ENCODE measurements around the gene ADAMTS12. TPM values are rescaled to one million over a fixed set of nuclear protein-coding genes. Genes with fewer than 3 reads are reported as not detected.

The ADAMTS12 gene
- polyA plus RNA-seq, 1 donor (not counting 4 experiments of a cell fraction or from before 2014, with no cell fraction given): 0.49 TPM

DNA sequence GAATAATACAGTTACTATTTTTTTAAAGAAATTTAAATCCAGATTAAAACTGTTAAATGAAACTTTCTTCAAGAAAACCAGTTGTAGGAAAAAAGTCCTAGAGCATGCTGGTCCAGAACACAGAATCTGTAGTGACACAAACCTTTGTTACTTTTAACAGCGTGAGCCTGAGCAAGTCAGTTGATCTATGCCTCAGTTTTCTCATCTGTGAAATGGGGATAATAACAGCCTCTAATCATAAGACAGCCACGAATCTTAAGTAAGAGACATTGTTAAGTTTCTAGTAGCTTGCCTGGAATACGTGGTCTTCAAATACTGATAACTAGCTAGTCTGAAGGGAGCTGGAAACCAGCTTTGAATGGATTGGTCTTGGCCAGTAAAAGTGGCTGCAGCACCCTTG lies 158.6 kb downstream of the ADAMTS12 start:
- H4K20me1 ChIP-seq (ENCODE audit: control insufficient read depth, extremely low read depth, insufficient read depth, low read length): no peaks in the 10 kb centered on the region
- H3K4me2 ChIP-seq (ENCODE audit: control insufficient read depth, extremely low read depth, insufficient read depth, low read depth, low read length): no peak overlapping the region
- no peaks in the 10 kb centered on the region for H3K79me2 ChIP-seq (ENCODE audit: control insufficient read depth, insufficient read depth, low read length)
- dilution Hi-C loops (cut with MboI; ENCODE audit: extremely low pct_ligation_motif_present, low sequenced_read_pairs): no loop called here
- no peak overlapping the region for H2AFZ ChIP-seq (ENCODE audit: control insufficient read depth, low read length)
- no peak for TF ChIP-seq EZH2 (IDR thresholded peaks at IDR 0.05; ENCODE audit: low read length)
- TF ChIP-seq, protein P1, sequence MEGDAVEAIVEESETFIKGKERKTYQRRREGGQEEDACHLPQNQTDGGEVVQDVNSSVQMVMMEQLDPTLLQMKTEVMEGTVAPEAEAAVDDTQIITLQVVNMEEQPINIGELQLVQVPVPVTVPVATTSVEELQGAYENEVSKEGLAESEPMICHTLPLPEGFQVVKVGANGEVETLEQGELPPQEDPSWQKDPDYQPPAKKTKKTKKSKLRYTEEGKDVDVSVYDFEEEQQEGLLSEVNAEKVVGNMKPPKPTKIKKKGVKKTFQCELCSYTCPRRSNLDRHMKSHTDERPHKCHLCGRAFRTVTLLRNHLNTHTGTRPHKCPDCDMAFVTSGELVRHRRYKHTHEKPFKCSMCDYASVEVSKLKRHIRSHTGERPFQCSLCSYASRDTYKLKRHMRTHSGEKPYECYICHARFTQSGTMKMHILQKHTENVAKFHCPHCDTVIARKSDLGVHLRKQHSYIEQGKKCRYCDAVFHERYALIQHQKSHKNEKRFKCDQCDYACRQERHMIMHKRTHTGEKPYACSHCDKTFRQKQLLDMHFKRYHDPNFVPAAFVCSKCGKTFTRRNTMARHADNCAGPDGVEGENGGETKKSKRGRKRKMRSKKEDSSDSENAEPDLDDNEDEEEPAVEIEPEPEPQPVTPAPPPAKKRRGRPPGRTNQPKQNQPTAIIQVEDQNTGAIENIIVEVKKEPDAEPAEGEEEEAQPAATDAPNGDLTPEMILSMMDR (optimal IDR thresholded peaks at IDR 0.05 in 1 of 3, IDR thresholded peaks at IDR 0.05 in 1 of 3, conservative IDR thresholded peaks at IDR 0.05 in 1 of 3; ENCODE audit: extremely low read depth in 1 of 3, insufficient read depth in 2 of 3, low read length in 3 of 3): no peak
- DNase-seq (ENCODE audit: low read depth, low spot score) (no peak), FAIRE-seq (no peak)
- no peaks in the 10 kb centered on the region for H3K4me1 ChIP-seq (ENCODE audit: control insufficient read depth, extremely low read depth, insufficient read depth, low read length)
- H3K27ac ChIP-seq (ENCODE audit: control insufficient read depth, insufficient read depth, low read length): no peak overlapping the region
- no peaks in the 10 kb centered on the region for H3K36me3 ChIP-seq (ENCODE audit: control insufficient read depth in 2 of 2, extremely low read depth in 1 of 2, insufficient read depth in 2 of 2, low read length in 2 of 2)
- H3K9me3 ChIP-seq (ENCODE audit: control insufficient read depth, low read depth, low read length): no peaks in the 10 kb centered on the region
- no peak overlapping the region for H3K4me3 ChIP-seq (ENCODE audit: control insufficient read depth in 2 of 3, extremely low read depth in 1 of 3, insufficient read depth in 2 of 3, low read depth in 1 of 3, low read length in 3 of 3)
- H3K9me1 ChIP-seq (ENCODE audit: control insufficient read depth, extremely low read depth, insufficient read depth, low read length): no peaks in the 10 kb centered on the region
- H3K9ac ChIP-seq (ENCODE audit: control insufficient read depth, extremely low read depth, insufficient read depth, low read length): no peak overlapping the region
- H3K27me3 ChIP-seq (ENCODE audit: control insufficient read depth, extremely low read depth, insufficient read depth, low read length): no peaks in the 10 kb centered on the region

GRCh38 chr5:33726422-33727165 lies 165.2 kb downstream of the ADAMTS12 start:
- Histone ChIP-seq H3K9ac (ENCODE audit: control insufficient read depth, extremely low read depth, insufficient read depth, low read length) (no peak overlapping the region), H3K9me3 (ENCODE audit: control insufficient read depth, low read depth, low read length) (no peaks in the 10 kb centered on the region), H3K9me1 (ENCODE audit: control insufficient read depth, extremely low read depth, insufficient read depth, low read length) (no peaks in the 10 kb centered on the region), H3K27ac (ENCODE audit: control insufficient read depth, insufficient read depth, low read length) (no peak overlapping the region), H2AFZ (ENCODE audit: control insufficient read depth, low read length) (no peak overlapping the region), H3K4me2 (ENCODE audit: control insufficient read depth, extremely low read depth, insufficient read depth, low read depth, low read length) (no peak overlapping the region), H3K4me1 (ENCODE audit: control insufficient read depth, extremely low read depth, insufficient read depth, low read length) (no peaks in the 10 kb centered on the region), H3K4me3 (ENCODE audit: control insufficient read depth in 2 of 3, extremely low read depth in 1 of 3, insufficient read depth in 2 of 3, low read depth in 1 of 3, low read length in 3 of 3) (no peak overlapping the region), H3K27me3 (ENCODE audit: control insufficient read depth, extremely low read depth, insufficient read depth, low read length) (no peaks in the 10 kb centered on the region), H4K20me1 (ENCODE audit: control insufficient read depth, extremely low read depth, insufficient read depth, low read length) (no peaks in the 10 kb centered on the region), H3K36me3 (ENCODE audit: control insufficient read depth in 2 of 2, extremely low read depth in 1 of 2, insufficient read depth in 2 of 2, low read length in 2 of 2) (no peaks in the 10 kb centered on the region), H3K79me2 (ENCODE audit: control insufficient read depth, insufficient read depth, low read length) (no peaks in the 10 kb centered on the region)
- FAIRE-seq (no peak), DNase-seq (ENCODE audit: low read depth, low spot score) (no peak)
- no peak for TF ChIP-seq EZH2 (IDR thresholded peaks at IDR 0.05; ENCODE audit: low read length)
- TF ChIP-seq, protein P1 (optimal IDR thresholded peaks at IDR 0.05 in 1 of 3, IDR thresholded peaks at IDR 0.05 in 1 of 3, conservative IDR thresholded peaks at IDR 0.05 in 1 of 3; ENCODE audit: extremely low read depth in 1 of 3, insufficient read depth in 2 of 3, low read length in 3 of 3): no peak
- dilution Hi-C loops (cut with MboI; ENCODE audit: extremely low pct_ligation_motif_present, low sequenced_read_pairs): no loop called here
